Breast epithelium (tissue), 3 donors: Measurements from ENCODE around the gene REG4.

ENCODE experiments used
- CTCF ChIP-seq, 3 donors: fragments of 450-650 bp; IDR thresholded peaks; one replicate each; pipeline ENCODE4 v1.5.1; 2016 to 2017; ENCODE audit warnings: antibody characterized with exemption in 3 of 3, mild to moderate bottlenecking in 3 of 3, moderate library complexity in 3 of 3
- POLR2A ChIP-seq: fragments of 450-650 bp; IDR thresholded peaks from one replicate; pipeline ENCODE4 v1.6.1; 2016; ENCODE audit warnings: antibody characterized with exemption, mild to moderate bottlenecking, moderate library complexity
- POLR2AphosphoS5 ChIP-seq, 3 donors: sonication (generic); formaldehyde crosslinking; IDR thresholded peaks; one replicate each; pipeline ENCODE4 v1.6.1; 2017; ENCODE audit warnings: antibody characterized with exemption in 3 of 3

GRCh38 chr1:119771016-119771415, 40.2 kb downstream of the REG4 start:
- TF ChIP-seq CTCF (IDR thresholded peaks at IDR 0.05) (no peak), POLR2AphosphoS5 (IDR thresholded peaks at IDR 0.05) (no peak), POLR2A (no peak)
